DOHH2 (cell line): ENCODE results near the gene ZSCAN5A.

ENCODE experiments used
- H3F3A ChIP-seq: fragments of 200-600 bp; sonication (generic), shearing (Covaris generic); 2 replicates; pipeline ENCODE4 v1.6.0; 2016; ENCODE audit warnings: antibody characterized with exemption, mild to moderate bottlenecking; ENCODE audit not compliant: control insufficient read depth, insufficient read depth
- H3K27ac ChIP-seq: fragments of 200-600 bp; sonication (generic); 2 replicates; pipeline ENCODE4 v1.5.1; 2014; ENCODE audit warnings: low read depth, mild to moderate bottlenecking, low read length, moderate library complexity
- H3K27me3 ChIP-seq: fragments of 200-600 bp; sonication (generic); 2 replicates; pipeline ENCODE4 v1.6.1; 2014; ENCODE audit warnings: mild to moderate bottlenecking, low read length, mixed read lengths; ENCODE audit not compliant: control insufficient read depth
- H3K36me3 ChIP-seq: fragments of 200-600 bp; sonication (generic); 2 replicates; pipeline ENCODE4 v1.6.1; 2014; ENCODE audit warnings: mild to moderate bottlenecking, low read length, moderate library complexity, mixed read lengths; ENCODE audit not compliant: control insufficient read depth
- H3K4me1 ChIP-seq: fragments of 200-600 bp; sonication (generic); 2 replicates; pipeline ENCODE4 v1.6.1; 2014; ENCODE audit warnings: mild to moderate bottlenecking, low read length, mixed read lengths; ENCODE audit not compliant: control insufficient read depth
- H3K4me2 ChIP-seq: fragments of 200-600 bp; sonication (generic); 2 replicates; pipeline ENCODE4 v1.6.0; 2014; ENCODE audit warnings: mild to moderate bottlenecking, low read length, moderate library complexity
- H3K4me3 ChIP-seq: fragments of 200-600 bp; sonication (generic); 2 replicates; pipeline ENCODE4 v1.5.1; 2014; ENCODE audit warnings: mild to moderate bottlenecking, low read length, mixed read lengths
- H3K79me2 ChIP-seq: fragments of 200-600 bp; sonication (generic); 2 replicates; pipeline ENCODE4 v1.6.1; 2014; ENCODE audit warnings: mild to moderate bottlenecking, low read length, mixed read lengths; ENCODE audit not compliant: control insufficient read depth
- H3K9me2 ChIP-seq: fragments of 200-600 bp; sonication (generic); replicated peaks from 2 replicates; pipeline ENCODE4 v1.6.1; 2014; ENCODE audit warnings: mild to moderate bottlenecking, low read length, mixed read lengths; ENCODE audit not compliant: control insufficient read depth
- H3K9me3 ChIP-seq: fragments of 200-600 bp; sonication (generic); 2 replicates; pipeline ENCODE4 v1.6.1; 2014; ENCODE audit warnings: antibody characterized with exemption, low read length, mixed read lengths; ENCODE audit not compliant: control insufficient read depth, insufficient read depth
- H4K20me1 ChIP-seq: fragments of 200-600 bp; sonication (generic); 2 replicates; pipeline ENCODE4 v1.6.0; 2014; ENCODE audit warnings: low read depth, mild to moderate bottlenecking, antibody characterized with exemption, low read length, moderate library complexity; ENCODE audit not compliant: control insufficient read depth, insufficient read depth
- EZH2phosphoT487 ChIP-seq: fragments of 200-600 bp; sonication (generic); IDR thresholded peaks from 2 replicates; pipeline ENCODE4 v1.6.1; 2017; ENCODE audit warnings: borderline replicate concordance, mild to moderate bottlenecking, antibody characterized with exemption, low read length, moderate library complexity, mixed read lengths
- TF ChIP-seq, protein P1 (sequence below): fragments of 200-600 bp; sonication (generic); IDR thresholded peaks from one replicate; pipeline ENCODE4 v1.5.1; 2014; ENCODE audit warnings: antibody characterized with exemption, mild to moderate bottlenecking, low read depth, low read length; ENCODE audit not compliant: poor library complexity, severe bottlenecking

ZSCAN5A gene

GRCh38 chr19:56174550-56174949 lies 140.1 kb downstream of the ZSCAN5A start:
- H3K9me3 ChIP-seq: no peaks in the 10 kb centered on the region
- H3K4me3 ChIP-seq: no peak overlapping the region
- H3F3A ChIP-seq: no peaks in the 10 kb centered on the region
- TF ChIP-seq EZH2phosphoT487: no peak
- TF ChIP-seq, protein P1, sequence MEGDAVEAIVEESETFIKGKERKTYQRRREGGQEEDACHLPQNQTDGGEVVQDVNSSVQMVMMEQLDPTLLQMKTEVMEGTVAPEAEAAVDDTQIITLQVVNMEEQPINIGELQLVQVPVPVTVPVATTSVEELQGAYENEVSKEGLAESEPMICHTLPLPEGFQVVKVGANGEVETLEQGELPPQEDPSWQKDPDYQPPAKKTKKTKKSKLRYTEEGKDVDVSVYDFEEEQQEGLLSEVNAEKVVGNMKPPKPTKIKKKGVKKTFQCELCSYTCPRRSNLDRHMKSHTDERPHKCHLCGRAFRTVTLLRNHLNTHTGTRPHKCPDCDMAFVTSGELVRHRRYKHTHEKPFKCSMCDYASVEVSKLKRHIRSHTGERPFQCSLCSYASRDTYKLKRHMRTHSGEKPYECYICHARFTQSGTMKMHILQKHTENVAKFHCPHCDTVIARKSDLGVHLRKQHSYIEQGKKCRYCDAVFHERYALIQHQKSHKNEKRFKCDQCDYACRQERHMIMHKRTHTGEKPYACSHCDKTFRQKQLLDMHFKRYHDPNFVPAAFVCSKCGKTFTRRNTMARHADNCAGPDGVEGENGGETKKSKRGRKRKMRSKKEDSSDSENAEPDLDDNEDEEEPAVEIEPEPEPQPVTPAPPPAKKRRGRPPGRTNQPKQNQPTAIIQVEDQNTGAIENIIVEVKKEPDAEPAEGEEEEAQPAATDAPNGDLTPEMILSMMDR: no peak
- no peaks in the 10 kb centered on the region for H3K36me3 ChIP-seq
- H3K4me1 ChIP-seq: peaks cover 3% of the 10 kb centered on the region; the same call in 1 of the 2 replicates
- H4K20me1 ChIP-seq: no peaks in the 10 kb centered on the region
- no peak overlapping the region for H3K4me2 ChIP-seq
- no peaks in the 10 kb centered on the region for H3K9me2 ChIP-seq
- no peaks in the 10 kb centered on the region for H3K27me3 ChIP-seq
- H3K79me2 ChIP-seq: no peaks in the 10 kb centered on the region
- no peak overlapping the region for H3K27ac ChIP-seq

DNA sequence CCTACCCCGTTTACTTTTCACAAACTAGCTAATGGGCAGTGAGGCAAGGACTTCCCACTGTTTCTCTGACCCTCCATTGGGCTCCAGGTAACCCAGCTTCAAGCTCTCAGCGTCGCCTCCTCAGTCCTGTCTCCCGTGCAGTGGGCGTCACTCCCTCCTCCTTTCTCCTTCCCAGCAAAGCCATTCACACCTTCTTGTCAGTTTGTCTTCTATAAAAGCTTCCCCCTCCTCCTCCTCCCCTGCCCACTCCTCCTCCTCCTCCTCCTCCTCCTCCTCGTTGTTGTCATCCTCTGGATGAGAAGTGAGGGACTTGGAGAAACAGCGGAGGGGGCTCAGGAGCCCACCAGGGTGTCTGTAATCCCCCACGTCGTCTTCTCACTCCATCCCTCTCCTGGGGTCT lies 140.6 kb downstream of the ZSCAN5A start:
- Histone ChIP-seq H3K9me2 (no peaks in the 10 kb centered on the region), H3K79me2 (no peaks in the 10 kb centered on the region), H3K4me2 (no peak overlapping the region), H3K4me3 (no peak overlapping the region), H3F3A (no peaks in the 10 kb centered on the region), H3K36me3 (no peaks in the 10 kb centered on the region), H3K4me1 (peaks cover 3% of the 10 kb centered on the region; the same call in 1 of the 2 replicates), H3K27ac (no peak overlapping the region), H4K20me1 (no peaks in the 10 kb centered on the region), H3K27me3 (no peaks in the 10 kb centered on the region), H3K9me3 (no peaks in the 10 kb centered on the region)
- TF ChIP-seq, protein P1: no peak
- TF ChIP-seq EZH2phosphoT487: no peak
